Measurements from ENCODE around the gene PRKAG1.

GRCh38 chr12:49051373-49051764, 32.8 kb upstream of the PRKAG1 start:
- TF ChIP-seq SMC3 (conservative IDR thresholded peaks at IDR 0.05; ENCODE audit: poor library complexity) (no peak), EP300 (conservative IDR thresholded peaks at IDR 0.05; ENCODE audit: poor library complexity, severe bottlenecking) (no peak), EZH2 (IDR thresholded peaks at IDR 0.05; ENCODE audit: borderline replicate concordance, insufficient read depth, low read length, poor library complexity, severe bottlenecking) (no peak), CTCF (IDR thresholded peaks at IDR 0.05; ENCODE audit: poor library complexity, severe bottlenecking) (no peak), POLR2AphosphoS5 (IDR thresholded peaks at IDR 0.05) (no peak)
